BE2C (cell line): ENCODE data around the gene CCDC12.

Experiments
- DNase-seq: peaks from one replicate; pipeline ENCODE4 v3.0.0-alpha.2; 2020
- H3K27me3 ChIP-seq: fragments of 250-450 bp; sonication (Bioruptor Pico); 2 replicates; pipeline ENCODE4 v1.5.1; 2020; ENCODE audit warnings: mild to moderate bottlenecking
- H3K36me3 ChIP-seq: fragments of 250-450 bp; sonication (Bioruptor Pico); 2 replicates; pipeline ENCODE4 v1.5.1; 2020; ENCODE audit warnings: mild to moderate bottlenecking
- H3K4me1 ChIP-seq: fragments of 250-450 bp; sonication (Bioruptor Pico); 2 replicates; pipeline ENCODE4 v1.5.1; 2020
- H3K4me3 ChIP-seq: 2 replicates; pipeline ENCODE4 v1.5.1; 2011; ENCODE audit warnings: low read depth, low read length
- H3K9me3 ChIP-seq: fragments of 250-450 bp; sonication (Bioruptor Pico); 2 replicates; pipeline ENCODE4 v1.5.1; 2020
- TF ChIP-seq, protein P1 (sequence below): IDR thresholded peaks from 2 replicates; pipeline ENCODE4 v1.5.1; 2012; ENCODE audit warnings: mild to moderate bottlenecking, low read depth, low read length

The CCDC12 gene

GRCh38 chr3:46889381-46890110 is 87.0 kb downstream of the CCDC12 start:
- Histone ChIP-seq H3K27me3 (no peaks in the 10 kb centered on the region), H3K4me3 (no peak overlapping the region), H3K9me3 (no peaks in the 10 kb centered on the region), H3K4me1 (no peaks in the 10 kb centered on the region), H3K36me3 (no peaks in the 10 kb centered on the region)
- TF ChIP-seq, protein P1, sequence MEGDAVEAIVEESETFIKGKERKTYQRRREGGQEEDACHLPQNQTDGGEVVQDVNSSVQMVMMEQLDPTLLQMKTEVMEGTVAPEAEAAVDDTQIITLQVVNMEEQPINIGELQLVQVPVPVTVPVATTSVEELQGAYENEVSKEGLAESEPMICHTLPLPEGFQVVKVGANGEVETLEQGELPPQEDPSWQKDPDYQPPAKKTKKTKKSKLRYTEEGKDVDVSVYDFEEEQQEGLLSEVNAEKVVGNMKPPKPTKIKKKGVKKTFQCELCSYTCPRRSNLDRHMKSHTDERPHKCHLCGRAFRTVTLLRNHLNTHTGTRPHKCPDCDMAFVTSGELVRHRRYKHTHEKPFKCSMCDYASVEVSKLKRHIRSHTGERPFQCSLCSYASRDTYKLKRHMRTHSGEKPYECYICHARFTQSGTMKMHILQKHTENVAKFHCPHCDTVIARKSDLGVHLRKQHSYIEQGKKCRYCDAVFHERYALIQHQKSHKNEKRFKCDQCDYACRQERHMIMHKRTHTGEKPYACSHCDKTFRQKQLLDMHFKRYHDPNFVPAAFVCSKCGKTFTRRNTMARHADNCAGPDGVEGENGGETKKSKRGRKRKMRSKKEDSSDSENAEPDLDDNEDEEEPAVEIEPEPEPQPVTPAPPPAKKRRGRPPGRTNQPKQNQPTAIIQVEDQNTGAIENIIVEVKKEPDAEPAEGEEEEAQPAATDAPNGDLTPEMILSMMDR, result no peak
- DNase-seq, result no peak

- TF ChIP-seq, protein P1, result no peak
- H3K4me1 ChIP-seq, result no peaks in the 10 kb centered on the region
- peaks cover 4% of the 10 kb centered on the region for H3K27me3 ChIP-seq
- H3K36me3 ChIP-seq, result no peaks in the 10 kb centered on the region
- no peak overlapping the region for H3K4me3 ChIP-seq
- no peak for DNase-seq
- no peaks in the 10 kb centered on the region for H3K9me3 ChIP-seq
Observed at GRCh38 chr3:46888705-46889104, 87.8 kb downstream of the CCDC12 start.

GRCh38 chr3:46887980-46888494 is 88.5 kb downstream of the CCDC12 start:
- DNase-seq, result no peak
- TF ChIP-seq, protein P1, result no peak
- H3K27me3 ChIP-seq, result peaks cover 9% of the 10 kb centered on the region
- no peaks in the 10 kb centered on the region for H3K9me3 ChIP-seq
- no peaks in the 10 kb centered on the region for H3K36me3 ChIP-seq
- no peak overlapping the region for H3K4me3 ChIP-seq
- H3K4me1 ChIP-seq, result no peaks in the 10 kb centered on the region

DNA sequence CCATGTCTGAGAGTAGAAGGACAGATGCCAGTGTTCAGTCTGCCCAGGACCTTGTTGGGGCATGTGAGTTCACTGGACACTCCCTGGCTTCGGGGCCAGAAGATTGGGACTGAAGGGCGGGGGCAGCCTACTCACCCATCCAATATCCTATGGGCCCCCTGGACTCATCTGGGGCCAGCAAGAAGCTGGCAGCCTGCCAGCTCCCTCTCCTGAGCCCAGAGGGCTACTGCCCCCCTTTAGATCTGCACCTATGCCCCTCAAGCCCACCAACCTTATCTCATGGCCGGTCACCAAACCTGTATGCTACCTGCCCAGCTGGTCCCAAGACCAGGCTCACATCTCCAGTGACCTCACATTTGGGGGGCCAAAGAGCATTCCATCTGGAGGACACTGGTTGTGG is 90.9 kb downstream of the CCDC12 start:
- Histone ChIP-seq H3K36me3 (no peaks in the 10 kb centered on the region), H3K4me3 (no peak overlapping the region), H3K9me3 (no peaks in the 10 kb centered on the region), H3K4me1 (no peaks in the 10 kb centered on the region), H3K27me3 (peaks cover 15% of the 10 kb centered on the region)
- TF ChIP-seq, protein P1, result no peak
- no peak for DNase-seq

DNA sequence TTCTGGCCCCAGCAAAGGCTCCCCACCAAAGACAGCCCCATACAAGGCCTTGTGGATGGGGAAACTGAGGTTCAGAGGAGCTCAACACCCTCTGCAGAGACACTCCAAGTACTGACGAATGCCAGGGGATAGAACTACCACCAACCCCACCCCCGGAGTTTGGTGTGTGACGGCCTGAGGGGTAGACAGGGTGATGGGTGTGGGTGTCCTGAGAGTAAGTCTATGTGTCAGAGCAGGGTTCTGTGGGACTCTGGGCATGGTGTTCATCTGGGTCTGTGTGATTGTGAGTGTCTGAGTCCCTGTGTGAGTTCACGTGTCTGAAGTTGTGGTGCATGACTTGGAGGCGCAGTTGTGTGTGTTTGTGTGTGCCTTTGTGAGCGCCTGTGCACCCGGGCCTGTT is 91.6 kb downstream of the CCDC12 start:
- Histone ChIP-seq H3K36me3 (no peaks in the 10 kb centered on the region), H3K27me3 (peaks cover 15% of the 10 kb centered on the region), H3K4me1 (no peaks in the 10 kb centered on the region), H3K4me3 (no peak overlapping the region), H3K9me3 (no peaks in the 10 kb centered on the region)
- no peak for DNase-seq
- TF ChIP-seq, protein P1, result no peak

- H3K27me3 ChIP-seq, result peaks cover 15% of the 10 kb centered on the region
Observed at GRCh38 chr3:46884427-46884826, 92.1 kb downstream of the CCDC12 start.

More at GRCh38 chr3:46884427-46884826, 92.1 kb downstream of the CCDC12 start:
- Histone ChIP-seq H3K4me3 (no peak overlapping the region), H3K9me3 (no peaks in the 10 kb centered on the region), H3K36me3 (no peaks in the 10 kb centered on the region), H3K4me1 (no peaks in the 10 kb centered on the region)
- TF ChIP-seq, protein P1, result no peak
- DNase-seq, result no peak
